Measurements from ENCODE around the gene NTRK2.
"Not testable (repeated sequence)": the region's sequence is repeated elsewhere in the genome, so short reads cannot be mapped to it uniquely, and the experiment has no call there.

NTRK2 gene

GRCh38 chr9:84858364-84858763, 188.8 kb downstream of the NTRK2 start:
- DNase-seq, result no peak

GRCh38 chr9:84860249-84861115, 191.0 kb downstream of the NTRK2 start:
- no peak for DNase-seq

- DNase-seq, result no peak
Measured at GRCh38 chr9:84861455-84861854, 191.9 kb downstream of the NTRK2 start.

- no peak for DNase-seq
Measured at GRCh38 chr9:84862308-84862707, 192.8 kb downstream of the NTRK2 start.

GRCh38 chr9:84862810-84863287, 193.3 kb downstream of the NTRK2 start:
- DNase-seq, result no peak

GRCh38 chr9:84863372-84863771, 193.8 kb downstream of the NTRK2 start:
- no peak for DNase-seq

GRCh38 chr9:84866396-84867175, 197.1 kb downstream of the NTRK2 start:
- DNase-seq, result no peak

- no peak for DNase-seq
Measured at GRCh38 chr9:84867186-84867585, 197.7 kb downstream of the NTRK2 start.

- DNase-seq, result no peak
Measured at GRCh38 chr9:84869091-84869490, 199.6 kb downstream of the NTRK2 start.

GRCh38 chr9:84871983-84872382, 202.5 kb downstream of the NTRK2 start:
- no peak for DNase-seq

GRCh38 chr9:84874022-84874421, 204.5 kb downstream of the NTRK2 start:
- DNase-seq, result no peak

GRCh38 chr9:84874596-84874995, 205.1 kb downstream of the NTRK2 start:
- no peak for DNase-seq

- no peak for DNase-seq
Measured at GRCh38 chr9:84875193-84875592, 205.7 kb downstream of the NTRK2 start.

GRCh38 chr9:84879631-84880030, 210.1 kb downstream of the NTRK2 start:
- no peak for DNase-seq

- DNase-seq, result no peak
Measured at GRCh38 chr9:84880835-84881234, 211.3 kb downstream of the NTRK2 start.

GRCh38 chr9:84886866-84887265, 217.3 kb downstream of the NTRK2 start:
- DNase-seq, result no peak

GRCh38 chr9:84891924-84892323, 222.4 kb downstream of the NTRK2 start:
- DNase-seq, result no peak

GRCh38 chr9:84893419-84894128, 224.0 kb downstream of the NTRK2 start:
- DNase-seq, result no peak

GRCh38 chr9:84894859-84895258, 225.3 kb downstream of the NTRK2 start:
- DNase-seq, result no peak

GRCh38 chr9:84897362-84898094, 228.0 kb downstream of the NTRK2 start:
- no peak for DNase-seq

- DNase-seq, result no peak
Measured at GRCh38 chr9:84898188-84898587, 228.7 kb downstream of the NTRK2 start.

- DNase-seq, result not testable (repeated sequence)
Measured at GRCh38 chr9:84898618-84899017, 229.1 kb downstream of the NTRK2 start.

- no peak for DNase-seq
Measured at GRCh38 chr9:84899326-84899725, 229.8 kb downstream of the NTRK2 start.
